Activated CD8-positive, alpha-beta memory T cell treated with anti-CD3 and anti-CD28 coated beads, Interleukin-2, amount 50 U/mL, for 4 hours (primary cell): ENCODE measurements around the gene ATP6V0E2.
"Not testable (repeated sequence)": the region's sequence is repeated elsewhere in the genome, so short reads cannot be mapped to it uniquely, and the experiment has no call there.

Experiments used
- DNase-seq: peaks from one replicate; pipeline ENCODE4 v3.0.0-alpha.2; 2020

ATP6V0E2 gene

GRCh38 chr7:149873074-149873969 is at the start of gene ATP6V0E2:
ATP6V0E2 (plus strand) TSS chr7:149873969; CDS start chr7:149874066, 97 bp downstream.
- DNase-seq: peak; percentile 90

- no peak for DNase-seq
Measured at GRCh38 chr7:149824301-149824741, 49.4 kb upstream of the ATP6V0E2 start.

- no peak for DNase-seq
Measured at GRCh38 chr7:149824748-149825566, 48.8 kb upstream of the ATP6V0E2 start.

GRCh38 chr7:149825567-149826343 is 48.0 kb upstream of the ATP6V0E2 start:
- no peak for DNase-seq

GRCh38 chr7:149826344-149827088 is 47.3 kb upstream of the ATP6V0E2 start:
- no peak for DNase-seq

GRCh38 chr7:149827089-149827981 is 46.4 kb upstream of the ATP6V0E2 start:
- no peak for DNase-seq

GRCh38 chr7:149828357-149829309 is 45.1 kb upstream of the ATP6V0E2 start:
- no peak for DNase-seq

- not testable (repeated sequence) for DNase-seq
Measured at GRCh38 chr7:149830527-149830926, 43.2 kb upstream of the ATP6V0E2 start.

GRCh38 chr7:149830997-149831740 is 42.6 kb upstream of the ATP6V0E2 start:
- no peak for DNase-seq

GRCh38 chr7:149831741-149832219 is 42.0 kb upstream of the ATP6V0E2 start:
- no peak for DNase-seq

- peak; percentile 11 for DNase-seq
Measured at GRCh38 chr7:149832332-149833041, 41.3 kb upstream of the ATP6V0E2 start.

- peak; percentile 9 for DNase-seq
Measured at GRCh38 chr7:149833495-149834130, 40.2 kb upstream of the ATP6V0E2 start.

- DNase-seq: no peak
Measured at GRCh38 chr7:149834601-149835000, 39.2 kb upstream of the ATP6V0E2 start.

- DNase-seq: no peak
Measured at GRCh38 chr7:149836434-149836833, 37.3 kb upstream of the ATP6V0E2 start.

GRCh38 chr7:149837564-149838223 is 36.1 kb upstream of the ATP6V0E2 start:
- DNase-seq: no peak

GRCh38 chr7:149838224-149838991 is 35.4 kb upstream of the ATP6V0E2 start, which contains the start of gene ZNF862:
ZNF862 (plus strand) TSS chr7:149838375; CDS start chr7:149838612, 237 bp downstream.
- peak; percentile 96 for DNase-seq
